Psoas muscle (tissue), 8 donors: ENCODE measurements around the gene LCP1. TPM values are rescaled to one million over a fixed set of nuclear protein-coding genes. Genes with fewer than 3 reads are reported as not detected.

ENCODE experiments used
- ATAC-seq, 4 donors: fragments of 200-7000 bp; cut with Tn5 transposase; one replicate each; pipeline ENCODE4 v1.9.1; 2020; ENCODE audit warnings: moderate library complexity in 3 of 4, mild to moderate bottlenecking in 2 of 4
- DNase-seq, 2 donors: peaks; one replicate each; pipeline ENCODE4 v3.0.0-alpha.2; 2020
- H3K27ac ChIP-seq: fragments of 200-600 bp; one replicate; pipeline ENCODE4 v1.8.0; 2022
- H3K27me3 ChIP-seq, 3 donors: fragments of 200-600 bp in 1 of 3; one replicate each; pipeline versions ENCODE4 v1.6.1 to v1.8.0; 2013 to 2022; ENCODE audit warnings: low read length in 2 of 3, mild to moderate bottlenecking in 2 of 3, moderate library complexity in 1 of 3; ENCODE audit not compliant: insufficient read depth in 3 of 3
- H3K36me3 ChIP-seq, 2 donors: fragments of 200-600 bp in 1 of 2; one replicate each; pipeline versions ENCODE4 v1.6.1 to v1.8.0; 2013 to 2022; ENCODE audit warnings: low read depth in 1 of 2, mild to moderate bottlenecking in 1 of 2, moderate library complexity in 1 of 2; ENCODE audit not compliant: insufficient read depth in 1 of 2
- H3K4me1 ChIP-seq: fragments of 200-600 bp; one replicate; pipeline ENCODE4 v1.8.0; 2022
- H3K4me3 ChIP-seq: fragments of 200-600 bp; one replicate; pipeline ENCODE4 v1.8.0; 2022; ENCODE audit warnings: mild to moderate bottlenecking
- H3K9me3 ChIP-seq: fragments of 200-600 bp; one replicate; pipeline ENCODE4 v1.8.0; 2022
- CTCF ChIP-seq: fragments of 200-600 bp; IDR thresholded peaks from one replicate; pipeline ENCODE4 v1.8.0; 2022; ENCODE audit warnings: antibody characterized with exemption
- WGBS, 3 donors: extraction: QIAGEN DNeasy Blood & Tissue Kit; methylation state at CpG; one replicate each; pipeline versions ENCODE4 v1.1.6 to v1.1.7; 2013; 5-methylcytosine and 5-hydroxymethylcytosine counted together
- intact Hi-C, 2 donors: fragments of 100-400 bp; cut with DNase I; formaldehyde crosslinking; loops; one replicate each; pipeline versions ENCODE4 v1.11.0 to v1.14.2; 2022
- polyA plus RNA-seq, 3 donors: library from polyadenylated mRNA; stranded (reverse); fragments of 200-250 nt; gene quantifications; one replicate each; pipeline ENCODE4 v1.2.3, GENCODE V29; 2013
- total RNA-seq, 4 donors: library from RNA; stranded (reverse); fragmentation: NEBNext Ultra II Directional in 2 of 4; extraction: Animal tissue kit (Norgen Biotek cat#: 25700) in 2 of 4; gene quantifications; one replicate each; pipeline versions ENCODE4 v1.2.1 to v1.2.4, GENCODE V29; 2021 to 2023
- donor health status: healthy with polysubstance abuse.
- donor health status: DM: no; HTN: no; CAD: no; lungs with moderate emphysema.
- donor health status: Bipolar disorder and iron deficiency.
- donor health status: healthy.
- donor health status: DM: yes; HTN: yes; CAD: no.
- donor health status: DM: no; HTN: no; CAD: no.
- donor health status: DM: no; HTN: no; CAD: no.
- donor health status: DM: yes; HTN: yes; CAD: no.

Gene LCP1
- total and polyA plus RNA-seq, 7 donors = 2.0 to 14.8 (median 8.0) TPM

GRCh38 chr13:46211483-46212351 is 29.7 kb upstream of the LCP1 start, which contains the start of gene LRRC63:
LRRC63 (plus strand) TSS chr13:46211928; CDS start chr13:46213035, 1,107 bp downstream.
- peak within 1 kb of the TSS; percentile 67 for H3K4me3 ChIP-seq
- H3K27ac ChIP-seq = no peak within 1 kb of the TSS
- H3K4me1 ChIP-seq = no peaks in the 10 kb centered on the region
- ATAC-seq (peak; percentile 57 to 93 (median 79)), DNase-seq (peak; percentile 76 to 86)
- 2 to 3% (median 2%) methylated on average over 51 to 53 of the region's 53 CpGs for WGBS, 3 donors
- intact Hi-C loops = no loop called here
- peaks cover 0 to 3% (median 0%) of the 10 kb centered on the region in 3 donors for H3K27me3 ChIP-seq
- H3K36me3 ChIP-seq = no peaks in the 10 kb centered on the region
- TF ChIP-seq CTCF = no peak
- no peaks in the 10 kb centered on the region for H3K9me3 ChIP-seq

- Histone ChIP-seq H3K36me3 (no peaks in the 10 kb centered on the region), H3K27me3 (peaks cover 0 to 3% (median 0%) of the 10 kb centered on the region in 3 donors), H3K4me3 (peak overlapping the region; percentile 67), H3K4me1 (no peaks in the 10 kb centered on the region), H3K9me3 (no peaks in the 10 kb centered on the region), H3K27ac (no peak overlapping the region)
- 11 to 15% (median 13%) methylated on average over 9 of the region's 9 CpGs for WGBS, 3 donors
- no peak for TF ChIP-seq CTCF
- intact Hi-C loops = no loop called here
- DNase-seq (no peak), ATAC-seq (peak in 1 of 4 donors; percentile 32)
These were observed 29.1 kb upstream of the LCP1 start for GRCh38 chr13:46211116-46211482.

- TF ChIP-seq CTCF = no peak
- intact Hi-C loops = no loop called here
- H3K27me3 ChIP-seq = peaks cover 0 to 3% (median 0%) of the 10 kb centered on the region in 3 donors
- no peaks in the 10 kb centered on the region for H3K36me3 ChIP-seq
- DNase-seq = no peak
- ATAC-seq = no peak
- no peaks in the 10 kb centered on the region for H3K9me3 ChIP-seq
- H3K4me3 ChIP-seq = peak overlapping the region; percentile 67
- no peaks in the 10 kb centered on the region for H3K4me1 ChIP-seq
- 82 to 89% (median 85%) methylated on average over 6 of the region's 6 CpGs for WGBS, 3 donors
- H3K27ac ChIP-seq = no peak overlapping the region
These were observed 28.5 kb upstream of the LCP1 start for GRCh38 chr13:46210362-46211083.

GRCh38 chr13:46207828-46208227 is 25.9 kb upstream of the LCP1 start:
- 72 to 79% (median 73%) methylated on average over 7 of the region's 7 CpGs for WGBS, 3 donors
- H3K27ac ChIP-seq = no peak overlapping the region
- H3K4me1 ChIP-seq = no peaks in the 10 kb centered on the region
- H3K36me3 ChIP-seq = no peaks in the 10 kb centered on the region
- H3K9me3 ChIP-seq = no peaks in the 10 kb centered on the region
- DNase-seq (no peak), ATAC-seq (no peak)
- H3K27me3 ChIP-seq = peaks cover 0 to 3% (median 0%) of the 10 kb centered on the region in 3 donors
- no peak for TF ChIP-seq CTCF
- intact Hi-C loops = no loop called here
- H3K4me3 ChIP-seq = no peak overlapping the region
